H9 (cell line): ENCODE measurements around the gene HNRNPCL1. TPM values are rescaled to one million over a fixed set of nuclear protein-coding genes. Genes with fewer than 3 reads are reported as not detected.
"Not testable (repeated sequence)": the region's sequence is repeated elsewhere in the genome, so short reads cannot be mapped to it uniquely, and the experiment has no call there.

ENCODE experiments used
- DNase-seq: peaks from one replicate; pipeline ENCODE4 v3.0.0-alpha.2; 2017
- H2AFZ ChIP-seq: one replicate; pipeline ENCODE4 v1.6.1; 2013; ENCODE audit warnings: mild to moderate bottlenecking, low read length, control low read depth, moderate library complexity
- H2AK5ac ChIP-seq: 2 replicates; pipeline ENCODE4 v1.6.1; 2013; ENCODE audit warnings: low read length, control low read depth, mixed read lengths; ENCODE audit not compliant: insufficient read length
- H2BK120ac ChIP-seq: one replicate; pipeline ENCODE4 v1.6.1; 2013; ENCODE audit warnings: low read depth, mild to moderate bottlenecking, low read length, control low read depth, inconsistent platforms; ENCODE audit not compliant: poor library complexity, severe bottlenecking
- H2BK12ac ChIP-seq: 2 replicates; pipeline ENCODE4 v1.6.1; 2013; ENCODE audit warnings: low read length, control low read depth, mixed read lengths, low read depth; ENCODE audit not compliant: insufficient read length
- H2BK15ac ChIP-seq: 2 replicates; pipeline ENCODE4 v1.6.1; 2013; ENCODE audit warnings: low read depth, low read length, control low read depth
- H2BK20ac ChIP-seq: one replicate; pipeline ENCODE4 v1.6.1; 2013; ENCODE audit warnings: low read depth, mild to moderate bottlenecking, low read length, control low read depth, inconsistent platforms; ENCODE audit not compliant: poor library complexity, severe bottlenecking
- H2BK5ac ChIP-seq: 2 replicates; pipeline ENCODE4 v1.6.1; 2013; ENCODE audit warnings: low read length, control low read depth, mixed read lengths; ENCODE audit not compliant: insufficient read length
- H3K14ac ChIP-seq: 2 replicates; pipeline ENCODE4 v1.6.1; 2013; ENCODE audit warnings: low read length, control low read depth; ENCODE audit not compliant: insufficient read depth
- H3K18ac ChIP-seq: 2 replicates; pipeline ENCODE4 v1.6.1; 2013; ENCODE audit warnings: low read depth, mild to moderate bottlenecking, mixed read lengths, low read length, control low read depth; ENCODE audit not compliant: insufficient read length
- H3K23ac ChIP-seq: 2 replicates; pipeline ENCODE4 v1.6.1; 2013; ENCODE audit warnings: low read length, control low read depth, mixed read lengths, low read depth; ENCODE audit not compliant: insufficient read length
- H3K23me2 ChIP-seq: 2 replicates; pipeline ENCODE4 v1.6.1; 2013; ENCODE audit warnings: low read depth, mild to moderate bottlenecking, mixed read lengths, low read length, control low read depth; ENCODE audit not compliant: insufficient read length, poor library complexity, severe bottlenecking
- H3K27ac ChIP-seq: 2 replicates; pipeline ENCODE4 v1.5.1; 2013; ENCODE audit warnings: low read length, control low read depth, mixed read lengths, low read depth; ENCODE audit not compliant: insufficient read length
- H3K27me3 ChIP-seq: 2 replicates; pipeline ENCODE4 v1.6.1; 2013; ENCODE audit warnings: low read length, control low read depth, inconsistent platforms; ENCODE audit not compliant: insufficient read depth
- H3K4ac ChIP-seq: 2 replicates; pipeline ENCODE4 v1.6.1; 2013; ENCODE audit warnings: low read depth, mild to moderate bottlenecking, control low read depth, inconsistent platforms, low read length, moderate library complexity
- H3K4me1 ChIP-seq: 2 replicates; pipeline ENCODE4 v1.6.1; 2013; ENCODE audit warnings: low read length, control low read depth, inconsistent platforms; ENCODE audit not compliant: insufficient read depth
- H3K4me2 ChIP-seq: 2 replicates; pipeline ENCODE4 v1.6.1; 2013; ENCODE audit warnings: low read length, control low read depth, mixed read lengths; ENCODE audit not compliant: insufficient read length, insufficient read depth
- H3K56ac ChIP-seq: 2 replicates; pipeline ENCODE4 v1.6.1; 2013; ENCODE audit warnings: low read depth, mild to moderate bottlenecking, mixed read lengths, low read length, control low read depth; ENCODE audit not compliant: insufficient read length
- H3K79me1 ChIP-seq: 2 replicates; pipeline ENCODE4 v1.6.1; 2013; ENCODE audit warnings: low read depth, mild to moderate bottlenecking, moderate library complexity, low read length, control low read depth, inconsistent platforms; ENCODE audit not compliant: insufficient read depth, poor library complexity, severe bottlenecking
- H3K79me2 ChIP-seq: 2 replicates; pipeline ENCODE4 v1.6.1; 2013; ENCODE audit warnings: low read length, control low read depth, inconsistent platforms; ENCODE audit not compliant: insufficient read depth
- H3K9ac ChIP-seq: 2 replicates; pipeline ENCODE4 v1.6.1; 2013; ENCODE audit warnings: low read length, control low read depth, mixed read lengths; ENCODE audit not compliant: insufficient read length; ENCODE audit errors: extremely low read depth
- H3K9me3 ChIP-seq: one replicate; pipeline ENCODE4 v1.6.1; 2013; ENCODE audit warnings: low read depth, low read length, inconsistent platforms; ENCODE audit not compliant: control insufficient read depth
- H3T11ph ChIP-seq: one replicate; pipeline ENCODE4 v1.6.1; 2013; ENCODE audit warnings: mild to moderate bottlenecking, low read length, control low read depth, inconsistent platforms
- H4K20me1 ChIP-seq: one replicate; pipeline ENCODE4 v1.6.1; 2013; ENCODE audit not compliant: control insufficient read depth, insufficient read length, insufficient read depth
- H4K5ac ChIP-seq: 2 replicates; pipeline ENCODE4 v1.6.1; 2013; ENCODE audit warnings: low read depth, mild to moderate bottlenecking, mixed read lengths, low read length, control low read depth; ENCODE audit not compliant: insufficient read length
- H4K8ac ChIP-seq: replicated peaks from 2 replicates; pipeline ENCODE4 v1.6.1; 2013; ENCODE audit warnings: low read length, control low read depth, mixed read lengths, low read depth; ENCODE audit not compliant: insufficient read length
- H4K91ac ChIP-seq: 2 replicates; pipeline ENCODE4 v1.6.1; 2013; ENCODE audit warnings: low read depth, mild to moderate bottlenecking, moderate library complexity, mixed read lengths, low read length, control low read depth; ENCODE audit not compliant: insufficient read length
- H3K27ac Mint-ChIP-seq, 3 experiments: 2 replicates in 2 of 3; 3 replicates in 1 of 3; pipeline ENCODE4 v1.8.0; 2020 to 2021; ENCODE audit warnings: mixed read lengths in 3 of 3, mild to moderate bottlenecking in 1 of 3, moderate library complexity in 1 of 3
- H3K27me3 Mint-ChIP-seq: 2 replicates; pipeline ENCODE4 v1.8.0; 2021; ENCODE audit warnings: low read depth, mild to moderate bottlenecking, moderate library complexity, mixed read lengths
- H3K36me3 Mint-ChIP-seq, 3 experiments: 2 replicates in 2 of 3; 3 replicates in 1 of 3; pipeline ENCODE4 v1.8.0; 2020 to 2021; ENCODE audit warnings: low read depth in 3 of 3, mixed read lengths in 3 of 3; ENCODE audit not compliant: insufficient read depth in 1 of 3
- H3K4me1 Mint-ChIP-seq, 2 experiments: 2 replicates each; pipeline ENCODE4 v1.8.0; 2020; ENCODE audit warnings: mixed read lengths in 2 of 2
- H3K4me3 Mint-ChIP-seq, 2 experiments: 2 replicates in 1 of 2; 3 replicates in 1 of 2; pipeline ENCODE4 v1.8.0; 2020 to 2021; ENCODE audit warnings: mild to moderate bottlenecking in 2 of 2, mixed read lengths in 2 of 2, moderate library complexity in 1 of 2
- H3K9me3 Mint-ChIP-seq, 2 experiments: 2 replicates in 1 of 2; 3 replicates in 1 of 2; pipeline ENCODE4 v1.8.0; 2020; ENCODE audit warnings: mild to moderate bottlenecking in 2 of 2, mixed read lengths in 2 of 2, moderate library complexity in 1 of 2
- WGBS: extraction: QIAGEN DNeasy Blood & Tissue Kit; methylation state at CpG from one replicate; pipeline ENCODE4 v1.1.7; 2013; ENCODE audit warnings: missing lambda C conversion rate, low lambda C conversion rate, mixed read lengths; ENCODE audit not compliant: insufficient read length; ENCODE audit errors: extremely low coverage; 5-methylcytosine and 5-hydroxymethylcytosine counted together
- long read RNA-seq: library from polyadenylated mRNA; unstranded; transcript quantifications from one replicate; pipeline ENCODE4 v2.0.0, GENCODE V29; 2020
- total RNA-seq: library from RNA; stranded (reverse); gene quantifications from 2 replicates; pipeline ENCODE4 v1.2.1, GENCODE V29; 2021

HNRNPCL1 gene
- total RNA-seq, result not detected in 2 replicates
- long read RNA-seq, result 0 reads

DNA sequence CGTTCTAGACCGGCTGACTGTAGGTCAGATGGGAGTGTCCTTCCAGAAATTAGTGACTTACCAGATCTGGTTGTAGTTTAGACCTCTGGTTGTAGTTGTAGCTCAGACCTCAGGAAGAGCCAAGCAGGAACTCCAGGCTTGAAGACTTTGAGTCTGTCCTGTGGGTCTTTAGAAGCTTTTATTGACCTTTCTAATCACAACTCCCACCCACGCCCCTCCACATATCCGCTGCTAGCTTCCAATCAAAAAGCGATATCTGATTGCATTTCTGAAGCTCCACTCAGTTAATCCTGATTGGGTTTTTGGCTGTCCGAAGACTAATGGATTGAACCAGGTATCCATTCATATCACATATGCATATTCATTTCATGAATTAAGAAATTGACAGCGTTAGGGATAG, at the start of gene HNRNPCL1:
Gene HNRNPCL1, minus strand, starts transcription at position 101 of the 400 bp plus-strand sequence. CDS start 431 bp downstream, outside the sequence.
- H3K23ac ChIP-seq, H2BK5ac ChIP-seq, H4K8ac ChIP-seq, H2BK15ac ChIP-seq, H2BK20ac ChIP-seq, H2BK120ac ChIP-seq, H4K91ac ChIP-seq, H3K27ac Mint-ChIP-seq, H2BK12ac ChIP-seq, H2AFZ ChIP-seq, H4K5ac ChIP-seq, H3K4ac ChIP-seq, H3K18ac ChIP-seq, H3K79me1 ChIP-seq, H3K4me3 Mint-ChIP-seq, H3K27ac ChIP-seq, H3K27me3 Mint-ChIP-seq, H3K23me2 ChIP-seq, H3K9ac ChIP-seq, DNase-seq, H3K56ac ChIP-seq, H3T11ph ChIP-seq, H3K14ac ChIP-seq, H2AK5ac ChIP-seq, H3K4me1 ChIP-seq, H3K79me2 ChIP-seq, H4K20me1 ChIP-seq, H3K4me1 Mint-ChIP-seq, H3K4me2 ChIP-seq, H3K27me3 ChIP-seq: not testable (repeated sequence)
- H3K9me3 ChIP-seq, result peaks cover 47% of the 10 kb centered on the region
- Mint-ChIP-seq H3K9me3 (peaks cover 73 to 86% of the 10 kb centered on the region in 2 experiments), H3K36me3 (peaks cover 0 to 17% (median 0%) of the 10 kb centered on the region in 3 experiments; a peak in 3 of 7 replicates)
- no CpG with 5 or more reads among the region's 7 CpGs for WGBS

DNA sequence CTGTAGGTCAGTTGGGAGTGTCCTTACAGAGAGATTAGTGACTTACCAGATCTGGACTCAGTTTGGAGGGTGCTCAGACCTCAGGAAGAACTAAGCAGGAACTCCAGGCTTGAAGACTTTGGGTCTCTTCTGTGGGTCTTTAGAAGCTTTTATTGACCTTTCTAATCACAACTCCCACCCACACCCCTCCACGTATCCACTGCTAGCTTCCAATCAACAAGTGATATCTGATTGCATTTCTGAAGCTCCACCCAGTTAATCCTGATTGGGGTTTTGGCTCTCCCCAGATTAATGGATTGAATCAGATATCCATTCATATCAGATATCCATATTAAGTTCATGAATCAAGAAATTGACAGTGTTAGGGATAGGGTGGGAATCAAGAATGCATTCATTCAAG, 49.6 kb upstream of the HNRNPCL1 start, which contains the start of gene PRAMEF10:
Gene PRAMEF10, minus strand, starts transcription at position 101 of the 400 bp plus-strand sequence. CDS start 2,423 bp downstream, outside the sequence.
- H3K23ac ChIP-seq, H3K36me3 Mint-ChIP-seq, H3K27ac Mint-ChIP-seq, H4K5ac ChIP-seq, H3K56ac ChIP-seq, H3K9me3 Mint-ChIP-seq, H3K79me2 ChIP-seq, H3K14ac ChIP-seq, H3K27ac ChIP-seq, H2BK5ac ChIP-seq, H2BK120ac ChIP-seq, H3K9me3 ChIP-seq, H2BK12ac ChIP-seq, H3K23me2 ChIP-seq, H3K4me1 Mint-ChIP-seq, H4K20me1 ChIP-seq, H4K91ac ChIP-seq, DNase-seq, H2AK5ac ChIP-seq, H3T11ph ChIP-seq, H2AFZ ChIP-seq, H3K9ac ChIP-seq, H3K27me3 Mint-ChIP-seq, H2BK15ac ChIP-seq, H4K8ac ChIP-seq, H3K18ac ChIP-seq, H3K4ac ChIP-seq, H3K4me3 Mint-ChIP-seq, H2BK20ac ChIP-seq, H3K79me1 ChIP-seq, H3K4me1 ChIP-seq, H3K4me2 ChIP-seq, H3K27me3 ChIP-seq: not testable (repeated sequence)
- WGBS, result no CpG with 5 or more reads among the region's 1 CpG
